ENCODE measurements around the gene PANK2.

GRCh38 chr20:3863317-3863716 is 25.9 kb upstream of the PANK2 start:
- TF ChIP-seq CTCF (IDR thresholded peaks at IDR 0.05; ENCODE audit: insufficient read depth, low read depth, low read length) (no peak), EZH2 (IDR thresholded peaks at IDR 0.05; ENCODE audit: insufficient read depth, low read length) (no peak)
